GM20431 (cell line): ENCODE results near the gene FLII.

ENCODE experiments used
- in situ Hi-C: fragments of 300-500 bp; cut with MseI, MboI; formaldehyde crosslinking; loops from one replicate; pipeline ENCODE4 v1.15.0; 2020; ENCODE audit warnings: low sequenced_read_pairs; ENCODE audit not compliant: unreplicated experiment

The FLII gene

GRCh38 chr17:18246109-18246725, 12.3 kb downstream of the FLII start:
- in situ Hi-C loops: no loop called here

- in situ Hi-C loops: no loop called here
Observed at GRCh38 chr17:18245038-18245776, 13.3 kb downstream of the FLII start.

DNA sequence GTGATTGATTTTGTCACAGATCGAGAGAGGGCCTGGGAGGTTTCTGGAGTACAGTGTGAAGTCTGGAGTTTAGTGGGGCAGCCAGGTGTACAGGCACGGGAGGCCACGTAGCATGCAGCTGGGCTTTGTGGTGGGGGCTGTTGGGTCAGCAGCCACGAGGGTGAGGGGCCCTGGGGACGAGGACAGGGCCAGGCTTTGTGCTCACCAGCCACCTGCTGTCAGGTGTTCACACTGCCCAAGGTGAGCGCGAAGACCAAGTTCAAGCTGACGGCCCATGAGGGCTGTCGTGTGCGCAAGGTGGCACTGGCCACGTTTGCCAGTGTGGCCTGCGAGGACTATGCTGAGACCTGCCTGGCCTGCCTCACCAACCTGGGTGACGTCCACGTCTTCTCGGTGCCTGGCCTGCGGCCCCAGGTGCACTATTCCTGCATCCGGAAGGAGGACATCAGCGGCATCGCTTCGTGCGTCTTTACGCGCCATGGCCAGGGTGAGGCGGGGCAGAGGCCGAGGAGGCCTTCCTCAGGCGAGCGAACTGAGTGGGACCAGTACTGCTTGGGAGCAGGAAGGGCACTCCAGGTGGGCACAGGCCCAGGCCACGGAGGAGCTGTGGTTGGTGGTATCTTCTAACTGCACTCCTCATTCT, 17.2 kb downstream of the FLII start:
- in situ Hi-C loops: no loop called here

- in situ Hi-C loops: no loop called here
Observed at GRCh38 chr17:18240449-18240848, 18.1 kb downstream of the FLII start.

- in situ Hi-C loops: no loop called here
Observed at GRCh38 chr17:18238299-18238698, 20.2 kb downstream of the FLII start.

DNA sequence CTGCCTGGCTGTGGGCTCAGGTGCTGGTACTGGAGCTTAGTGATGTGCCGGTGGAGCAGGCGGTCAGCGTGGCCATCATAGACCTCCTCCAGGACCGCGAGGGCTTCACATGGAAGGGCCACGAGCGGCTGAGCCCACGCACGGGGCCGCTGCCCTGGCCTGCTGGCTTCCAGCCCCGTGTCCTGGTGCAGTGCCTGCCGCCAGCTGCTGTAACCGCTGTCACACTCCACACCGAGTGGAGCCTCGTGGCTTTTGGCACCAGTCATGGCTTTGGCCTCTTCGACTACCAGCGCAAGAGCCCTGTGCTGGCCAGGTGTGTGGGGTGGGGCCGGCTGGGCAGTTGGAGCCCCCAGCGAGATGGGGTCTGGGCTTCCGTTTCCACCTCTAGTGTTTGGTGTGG, 21.1 kb downstream of the FLII start:
- in situ Hi-C loops: no loop called here

- in situ Hi-C loops: no loop called here
Observed at GRCh38 chr17:18236494-18236893, 22.0 kb downstream of the FLII start.

- in situ Hi-C loops: no loop called here
Observed at GRCh38 chr17:18235743-18236256, 22.7 kb downstream of the FLII start.

- in situ Hi-C loops: no loop called here
Observed at GRCh38 chr17:18234853-18235380, 23.6 kb downstream of the FLII start.

- in situ Hi-C loops: no loop called here
Observed at GRCh38 chr17:18233803-18234518, 24.6 kb downstream of the FLII start.

DNA sequence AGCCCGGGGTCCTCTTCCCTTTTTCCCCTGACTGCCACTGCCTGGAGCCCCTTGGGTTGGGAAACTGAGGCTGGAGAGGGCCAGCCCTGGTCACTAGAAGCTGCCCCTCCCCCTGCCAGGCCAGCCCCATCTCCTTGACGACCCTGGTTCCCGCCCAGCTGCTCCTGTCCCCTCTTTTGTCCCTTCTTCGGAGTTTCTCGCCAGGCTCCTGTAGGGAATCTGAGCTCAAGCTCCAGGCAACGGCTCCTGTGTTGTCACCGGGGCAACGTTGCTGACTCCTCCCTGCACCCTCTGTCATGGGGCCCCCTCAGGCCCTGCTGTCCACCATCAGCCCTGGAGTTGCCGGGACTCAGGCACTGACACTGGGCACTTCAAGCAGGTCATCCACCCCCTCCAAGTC, 27.4 kb downstream of the FLII start:
- in situ Hi-C loops: no loop called here

DNA sequence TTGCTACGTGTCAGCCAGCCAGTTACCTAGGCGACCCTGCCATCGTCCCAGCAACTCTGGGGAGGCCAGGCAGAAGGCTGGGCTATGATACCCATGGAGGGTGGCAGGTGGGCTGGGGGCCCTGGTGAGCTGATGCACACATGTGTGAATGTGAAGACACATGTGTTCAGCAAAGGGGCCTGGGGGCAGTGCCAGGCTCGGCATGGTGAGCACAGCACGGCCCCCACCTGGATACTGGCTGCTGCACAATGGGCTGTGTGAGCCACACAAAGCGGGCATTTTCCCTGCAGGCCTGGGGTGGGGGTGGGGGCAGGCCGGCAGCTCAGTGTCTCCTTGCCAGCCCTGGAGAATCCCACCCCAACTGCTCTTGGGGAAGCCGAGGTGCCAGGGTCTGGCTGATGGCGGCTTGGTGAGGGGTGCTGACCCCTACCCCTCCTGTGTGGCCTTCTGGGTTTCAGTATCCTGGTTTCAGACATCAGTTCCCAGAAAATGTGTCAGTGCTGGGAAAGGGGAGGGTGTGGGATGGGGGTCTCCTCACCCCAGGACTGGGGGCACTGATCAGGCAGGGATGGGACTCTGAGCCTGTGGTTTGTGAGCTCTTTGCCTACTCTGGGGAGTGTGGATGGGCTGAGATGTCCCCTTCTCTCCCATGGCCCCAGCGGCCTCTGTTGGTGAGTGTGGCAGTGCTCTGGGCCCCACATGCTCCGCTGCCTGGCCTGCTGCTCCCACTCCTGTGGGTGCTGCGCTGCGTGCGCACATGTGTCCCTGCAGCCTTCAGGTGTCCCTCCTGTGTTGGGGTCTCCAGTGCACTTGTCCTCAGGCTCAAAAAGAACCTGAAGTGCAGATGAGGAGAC, 28.0 kb downstream of the FLII start:
- in situ Hi-C loops: no loop called here

- in situ Hi-C loops: no loop called here
Observed at GRCh38 chr17:18229771-18230170, 28.8 kb downstream of the FLII start.

GRCh38 chr17:18229254-18229653, 29.3 kb downstream of the FLII start:
- in situ Hi-C loops: no loop called here

GRCh38 chr17:18228176-18228682, 30.3 kb downstream of the FLII start:
- in situ Hi-C loops: no loop called here

- in situ Hi-C loops: no loop called here
Observed at GRCh38 chr17:18227635-18228034, 30.9 kb downstream of the FLII start.

GRCh38 chr17:18226284-18226945, 32.1 kb downstream of the FLII start:
- in situ Hi-C loops: no loop called here

GRCh38 chr17:18225642-18226283, 32.8 kb downstream of the FLII start:
- in situ Hi-C loops: no loop called here
